Stimulated activated CD4-positive, alpha-beta T cell treated with anti-CD3 and anti-CD28 coated beads, Interleukin-2, amount 100 ng/mL, for 24 hours (primary cell): ENCODE data around the gene SEMA6B.

Experiments used
- DNase-seq, 2 donors: peaks; one replicate each; pipeline ENCODE4 v3.0.0-alpha.2; 2020

The SEMA6B gene

GRCh38 chr19:4504891-4505569 is 54.5 kb downstream of the SEMA6B start:
- no peak for DNase-seq

DNA sequence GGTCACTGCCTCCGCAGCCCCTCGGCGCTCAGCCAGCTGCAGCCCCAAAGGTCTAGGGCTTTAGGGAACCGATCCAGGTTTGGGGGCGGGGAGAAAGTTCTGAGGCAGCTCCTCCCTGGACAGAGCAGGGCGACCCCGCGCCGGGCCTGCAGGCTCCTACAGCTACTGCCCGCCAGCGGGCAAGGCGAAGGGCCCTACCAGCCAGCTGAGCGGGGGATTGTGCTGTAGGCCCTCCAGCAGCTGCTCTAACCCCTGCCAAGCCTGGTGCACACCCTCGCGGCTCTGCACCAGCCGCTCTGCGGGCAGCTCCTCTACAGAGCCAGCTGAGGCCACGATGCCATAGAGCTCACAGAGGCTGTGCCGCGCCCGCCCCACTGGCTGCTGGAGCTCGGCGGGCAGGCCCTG is 55.2 kb downstream of the SEMA6B start:
- DNase-seq, result no peak

DNA sequence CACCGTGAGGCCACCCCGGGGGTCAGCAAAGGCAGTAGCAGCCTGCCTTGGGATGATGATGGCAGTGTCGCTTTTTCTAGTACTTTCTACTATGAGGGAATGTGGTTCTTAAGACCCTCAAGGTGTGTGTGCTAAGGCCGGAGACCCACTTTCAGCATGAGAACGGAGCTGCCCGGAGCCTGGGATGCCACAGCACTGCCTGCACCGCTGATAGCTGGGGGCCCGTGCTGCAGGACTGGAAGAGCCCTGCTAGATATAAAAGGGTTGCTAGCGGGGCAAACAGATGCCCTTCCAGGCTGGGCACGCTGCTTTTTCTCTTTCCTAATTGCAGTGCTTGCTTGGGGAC is 55.7 kb downstream of the SEMA6B start:
- DNase-seq, result no peak

DNA sequence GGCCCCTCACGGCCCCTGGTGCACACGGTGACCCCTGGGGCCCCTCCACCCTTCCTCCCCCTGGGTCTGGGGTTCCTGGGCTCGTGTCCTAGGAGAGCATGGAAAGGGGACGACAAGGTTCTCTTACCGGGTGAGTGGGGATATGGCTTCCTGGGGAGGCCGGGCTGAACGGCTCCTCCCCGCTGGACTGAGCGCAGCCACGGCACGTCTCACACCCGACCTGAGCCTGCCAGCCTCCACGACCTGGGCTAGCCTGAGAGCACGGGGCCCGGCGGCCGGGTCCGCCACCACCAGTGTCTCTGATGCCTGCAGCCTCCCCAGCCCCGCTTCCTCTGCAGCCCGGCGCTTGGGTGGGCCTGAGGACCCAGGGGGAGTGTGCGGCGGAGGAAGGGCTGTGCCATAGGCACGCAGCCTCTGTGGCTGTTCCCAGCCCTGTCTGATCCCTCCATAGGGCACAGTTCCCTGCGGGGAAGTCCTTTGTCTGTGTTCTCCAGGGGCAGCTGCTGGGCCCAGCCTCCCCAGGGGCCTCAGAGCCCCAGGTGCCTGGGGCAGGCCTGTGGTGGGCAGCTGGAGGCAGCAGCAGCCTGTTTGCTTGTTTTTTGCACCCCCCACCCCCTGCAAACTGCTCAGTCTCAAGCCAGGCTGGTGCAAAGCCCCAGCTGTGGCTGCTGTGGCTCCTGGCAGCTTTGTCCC is 56.2 kb downstream of the SEMA6B start:
- DNase-seq, result no peak

- DNase-seq, result no peak
Measured at GRCh38 chr19:4502282-4503131, 57.0 kb downstream of the SEMA6B start.

DNA sequence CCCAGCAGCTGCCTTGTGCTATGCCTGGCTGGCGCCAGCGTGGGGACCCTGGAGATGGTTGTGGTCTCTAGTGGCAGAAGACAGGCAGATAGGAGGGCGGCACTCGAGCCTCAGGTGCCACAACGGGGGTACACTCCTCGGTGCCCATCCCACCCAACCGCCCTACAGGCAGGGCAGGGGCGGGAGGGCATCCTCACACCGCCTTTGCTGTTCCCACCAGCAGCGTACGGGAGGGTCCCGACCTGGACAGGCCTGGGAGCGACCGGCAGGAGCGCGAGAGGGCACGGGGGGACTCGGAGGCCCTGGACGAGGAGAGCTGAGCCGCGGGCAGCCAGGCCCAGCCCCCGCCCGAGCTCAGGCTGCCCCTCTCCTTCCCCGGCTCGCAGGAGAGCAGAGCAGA is 57.8 kb downstream of the SEMA6B start:
- DNase-seq, result no peak

DNA sequence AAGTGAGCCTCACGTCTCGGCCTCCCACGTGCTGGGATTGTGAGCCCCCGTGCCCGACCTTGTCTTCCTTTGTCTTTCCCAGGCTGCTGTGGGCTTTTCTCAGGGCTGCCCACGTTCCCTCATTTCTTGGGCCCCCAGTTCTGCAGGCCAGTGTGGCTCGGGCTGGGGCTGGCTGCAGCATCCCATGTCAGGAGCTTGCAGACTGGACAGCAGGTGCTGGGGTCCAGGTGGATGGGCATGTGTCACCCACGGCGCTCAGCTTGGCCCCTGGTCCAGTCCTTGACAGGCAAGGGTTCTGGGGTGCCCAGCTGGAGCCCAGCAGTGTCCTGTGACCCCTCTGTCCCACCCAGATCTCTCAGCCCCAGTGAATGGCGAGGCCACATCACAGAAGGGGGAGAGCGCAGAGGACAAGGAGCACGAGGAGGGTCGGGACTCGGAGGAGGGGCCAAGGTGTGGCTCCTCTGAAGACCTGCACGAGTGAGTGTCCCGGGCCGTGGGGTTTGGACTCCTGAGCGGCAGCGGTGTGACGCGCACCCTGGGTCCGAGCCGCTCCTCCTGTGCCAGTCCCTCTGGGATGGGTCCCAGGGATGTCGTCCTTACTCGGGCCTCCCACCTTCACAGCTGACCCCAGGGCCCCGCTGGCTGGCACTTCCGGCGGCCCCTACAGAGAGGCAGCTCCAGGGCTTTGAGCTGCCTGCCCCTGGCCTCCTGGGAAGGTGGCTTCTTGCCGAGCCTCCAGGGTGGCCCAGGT is 58.5 kb downstream of the SEMA6B start:
- no peak for DNase-seq

- DNase-seq, result no peak
Measured at GRCh38 chr19:4499855-4500254, 59.6 kb downstream of the SEMA6B start.

DNA sequence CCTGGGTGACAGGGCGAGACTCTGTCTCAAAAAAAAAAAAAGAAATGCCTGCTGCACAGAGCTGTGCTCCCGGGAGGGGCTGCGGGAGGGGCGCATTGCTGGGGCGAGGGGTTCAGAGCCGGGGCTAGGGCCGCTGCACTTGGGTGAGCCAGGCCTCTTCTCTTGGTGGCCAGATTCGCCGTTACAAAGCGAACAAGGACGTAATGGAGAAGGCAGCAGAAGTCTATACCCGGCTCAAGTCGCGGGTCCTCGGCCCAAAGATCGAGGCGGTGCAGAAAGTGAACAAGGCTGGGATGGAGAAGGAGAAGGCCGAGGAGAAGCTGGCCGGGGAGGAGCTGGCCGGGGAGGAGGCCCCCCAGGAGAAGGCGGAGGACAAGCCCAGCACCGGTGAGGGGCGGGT is 60.2 kb downstream of the SEMA6B start:
- DNase-seq, result no peak

DNA sequence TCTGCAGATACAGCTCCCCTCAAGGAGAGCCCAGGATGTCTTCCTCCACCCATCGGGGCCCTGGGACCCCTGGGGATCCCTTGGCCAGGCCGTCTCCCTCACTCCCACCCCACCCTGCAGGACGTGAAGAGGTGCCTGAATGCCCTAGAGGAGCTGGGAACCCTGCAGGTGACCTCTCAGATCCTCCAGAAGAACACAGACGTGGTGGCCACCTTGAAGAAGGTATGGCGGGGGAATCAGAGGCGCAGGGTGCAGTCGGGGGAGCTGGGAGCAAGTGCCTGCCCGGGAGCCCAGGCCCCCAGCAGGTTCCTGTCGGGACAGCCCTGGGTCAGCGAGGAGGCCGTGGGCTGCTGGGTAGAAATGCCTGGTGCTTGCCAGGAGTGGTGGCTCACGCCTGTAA is 60.8 kb downstream of the SEMA6B start:
- no peak for DNase-seq

GRCh38 chr19:4497770-4498389 is 61.6 kb downstream of the SEMA6B start:
- DNase-seq, result no peak

DNA sequence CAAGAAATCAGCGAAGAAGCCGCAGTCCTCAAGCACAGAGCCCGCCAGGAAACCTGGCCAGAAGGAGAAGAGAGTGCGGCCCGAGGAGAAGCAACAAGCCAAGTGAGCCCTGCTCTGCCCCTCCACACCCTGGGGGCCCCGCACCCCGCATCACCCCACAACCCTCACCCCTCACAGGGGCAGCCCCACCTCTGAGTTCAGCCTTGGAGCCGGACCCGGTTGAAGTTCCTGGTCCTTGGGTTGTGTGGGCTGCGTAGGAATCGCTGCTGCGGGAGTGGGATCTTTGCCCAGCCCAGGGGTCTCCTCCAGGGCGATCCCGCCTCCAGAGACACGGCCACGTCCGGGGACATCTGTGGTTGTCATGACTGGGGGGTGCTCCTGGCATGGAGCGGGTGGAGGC is 63.2 kb downstream of the SEMA6B start:
- DNase-seq, result no peak

DNA sequence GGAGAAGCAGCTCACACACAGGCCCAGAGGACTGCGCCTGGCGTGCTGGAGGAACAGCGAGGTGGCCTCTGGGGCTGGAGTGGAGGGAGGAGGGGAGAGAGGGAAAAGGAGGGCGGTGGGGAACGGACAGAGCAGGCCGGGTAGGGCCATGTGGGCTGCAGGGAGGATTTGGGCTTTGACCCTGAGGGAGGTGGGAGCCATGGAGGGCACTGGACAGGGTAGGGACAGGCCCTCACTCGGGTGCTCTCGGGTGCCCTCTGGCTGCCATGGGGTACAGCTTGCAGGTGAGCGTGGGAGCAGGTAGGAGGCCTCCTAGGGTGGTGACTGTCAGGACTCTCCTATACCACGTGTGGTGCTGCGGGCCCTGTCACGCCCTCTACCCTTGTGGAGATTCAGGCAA is 64.0 kb downstream of the SEMA6B start:
- DNase-seq, result no peak

- no peak for DNase-seq
Measured at GRCh38 chr19:4494691-4495064, 64.8 kb downstream of the SEMA6B start.

- no peak for DNase-seq
Measured at GRCh38 chr19:4493929-4494690, 65.4 kb downstream of the SEMA6B start.

DNA sequence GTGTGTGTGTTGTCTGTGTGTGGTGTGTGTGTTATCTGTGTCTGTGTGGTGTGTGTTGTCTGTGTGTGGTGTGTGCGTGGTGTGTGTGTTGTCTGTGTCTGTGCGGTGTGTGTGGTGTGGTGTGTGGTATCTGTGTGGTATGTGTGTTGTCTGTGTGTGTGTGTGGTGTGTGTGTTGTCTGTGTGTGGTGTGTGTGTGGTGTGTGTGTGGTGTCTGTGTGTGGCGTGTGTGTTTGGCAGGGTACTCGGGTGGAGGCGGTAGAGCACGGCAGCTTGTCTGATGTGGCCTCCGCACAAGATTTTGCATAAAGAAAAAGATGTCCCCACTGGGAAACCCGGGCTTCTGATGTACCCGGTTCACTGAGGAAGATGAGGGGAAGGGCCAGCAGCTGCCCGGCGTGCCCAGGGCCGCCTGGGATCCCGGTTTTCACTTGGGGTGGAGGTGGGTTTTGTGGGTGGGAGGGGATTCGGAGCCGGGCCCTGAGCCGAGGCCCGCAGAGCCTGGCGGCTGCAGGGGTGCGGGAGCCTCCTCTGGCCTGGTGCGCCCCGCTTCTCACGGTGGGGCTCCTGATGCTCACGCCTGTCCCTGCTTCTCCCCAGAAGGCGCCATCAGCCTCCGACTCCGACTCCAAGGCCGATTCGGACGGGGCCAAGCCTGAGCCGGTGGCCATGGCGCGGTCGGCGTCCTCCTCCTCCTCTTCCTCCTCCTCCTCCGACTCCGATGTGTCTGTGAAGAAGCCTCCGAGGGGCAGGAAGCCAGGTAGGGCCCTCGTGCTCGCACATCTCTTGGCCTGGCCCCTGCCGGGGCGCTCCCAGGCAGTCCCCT is 66.2 kb downstream of the SEMA6B start:
- no peak for DNase-seq
